HFFc6 (cell line): ENCODE measurements around the gene KRT3. TPM values are rescaled to one million over a fixed set of nuclear protein-coding genes. Genes with fewer than 3 reads are reported as not detected.

Experiments used
- DNase-seq: peaks from one replicate; pipeline ENCODE4 v3.0.0-alpha.2; 2018
- H3K27ac Mint-ChIP-seq: 2 replicates; pipeline ENCODE4 v1.8.0; 2020; ENCODE audit warnings: mild to moderate bottlenecking, mixed read lengths
- H3K27me3 Mint-ChIP-seq: 2 replicates; pipeline ENCODE4 v1.8.0; 2021; ENCODE audit warnings: mild to moderate bottlenecking, moderate library complexity, mixed read lengths; ENCODE audit not compliant: insufficient read depth
- H3K36me3 Mint-ChIP-seq: 2 replicates; pipeline ENCODE4 v1.8.0; 2021; ENCODE audit warnings: low read depth, mixed read lengths
- H3K4me1 Mint-ChIP-seq: 2 replicates; pipeline ENCODE4 v1.8.0; 2020; ENCODE audit warnings: low read depth, mixed read lengths
- H3K4me3 Mint-ChIP-seq: 2 replicates; pipeline ENCODE4 v1.8.0; 2020; ENCODE audit warnings: mild to moderate bottlenecking, moderate library complexity, mixed read lengths
- H3K9me3 Mint-ChIP-seq: 2 replicates; pipeline ENCODE4 v1.8.0; 2020; ENCODE audit warnings: mild to moderate bottlenecking, mixed read lengths
- CTCF ChIP-seq: fragments of 200-600 bp; sonication (generic); IDR thresholded peaks from 2 replicates; pipeline ENCODE4 v1.5.0; 2021; ENCODE audit warnings: antibody characterized with exemption, mild to moderate bottlenecking
- total RNA-seq, 6 experiments: library from RNA; stranded (reverse); fragmentation: NEBNext Ultra II Directional; extraction: Animal tissue kit (Norgen Biotek cat#: 25700); gene quantifications; 2 replicates in 1 of 6; 3 replicates in 5 of 6; pipeline ENCODE4 v1.2.3, GENCODE V29; 2021

KRT3 gene
- total RNA-seq, 6 experiments from 2014 or later: not detected

- H3K4me3 Mint-ChIP-seq: no peak overlapping the region
- H3K4me1 Mint-ChIP-seq: peaks cover 15% of the 10 kb centered on the region
- no peak overlapping the region for H3K27ac Mint-ChIP-seq
- peaks cover 41% of the 10 kb centered on the region for H3K27me3 Mint-ChIP-seq
- no peaks in the 10 kb centered on the region for H3K9me3 Mint-ChIP-seq
- no peaks in the 10 kb centered on the region; the same call in 1 of the 2 replicates for H3K36me3 Mint-ChIP-seq
- TF ChIP-seq CTCF: no peak
- DNase-seq: no peak
Measured at GRCh38 chr12:52790427-52791270, 5.3 kb downstream of the KRT3 start.

DNA sequence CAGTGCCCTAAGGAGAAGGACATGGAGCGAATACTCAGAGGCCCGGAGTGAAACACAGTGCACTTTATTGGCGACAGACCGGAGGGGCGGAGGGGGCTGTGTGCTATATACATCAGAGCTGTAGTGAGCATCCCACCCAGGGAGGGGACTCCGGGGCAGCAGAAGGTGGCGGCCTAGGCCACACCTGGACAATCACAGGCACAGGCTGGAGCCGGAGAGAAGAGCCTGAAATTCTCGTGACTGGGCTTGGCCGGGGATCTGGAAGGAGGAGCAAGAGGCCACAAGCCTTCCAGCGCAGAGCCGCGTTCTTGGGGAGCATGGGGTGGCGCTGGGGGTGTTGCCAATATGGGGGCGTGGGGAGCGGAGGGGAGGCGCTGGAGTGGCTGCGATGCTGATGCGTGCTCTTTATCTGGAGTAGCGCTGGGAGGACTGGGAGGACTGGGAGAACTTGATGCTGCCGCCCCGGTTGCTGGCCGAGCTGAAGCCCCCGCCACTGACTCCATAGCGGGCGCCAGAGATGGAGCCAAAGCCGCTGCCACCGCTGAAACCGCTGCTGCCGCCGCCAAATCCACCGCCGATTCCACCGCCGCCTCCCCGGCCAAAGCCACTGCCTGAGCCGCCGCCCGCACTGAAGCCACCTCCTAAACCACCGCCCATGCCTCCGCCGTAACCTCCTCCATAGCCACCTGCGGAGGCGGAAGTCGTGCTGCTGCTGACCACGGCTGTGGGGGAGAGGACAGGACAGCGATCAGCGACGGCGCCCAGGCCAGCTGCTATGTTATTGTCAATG, 6.1 kb downstream of the KRT3 start:
- DNase-seq: no peak
- H3K36me3 Mint-ChIP-seq: no peaks in the 10 kb centered on the region; the same call in 1 of the 2 replicates
- no peak overlapping the region for H3K4me3 Mint-ChIP-seq
- no peaks in the 10 kb centered on the region for H3K9me3 Mint-ChIP-seq
- peaks cover 11% of the 10 kb centered on the region for H3K4me1 Mint-ChIP-seq
- no peak overlapping the region for H3K27ac Mint-ChIP-seq
- no peak for TF ChIP-seq CTCF
- H3K27me3 Mint-ChIP-seq: peaks cover 45% of the 10 kb centered on the region

GRCh38 chr12:52788876-52789636, 6.9 kb downstream of the KRT3 start:
- no peak for TF ChIP-seq CTCF
- Mint-ChIP-seq H3K9me3 (no peaks in the 10 kb centered on the region), H3K4me3 (no peak overlapping the region), H3K27me3 (peaks cover 52% of the 10 kb centered on the region), H3K36me3 (no peaks in the 10 kb centered on the region; the same call in 1 of the 2 replicates), H3K27ac (no peak overlapping the region), H3K4me1 (peaks cover 3% of the 10 kb centered on the region)
- DNase-seq: no peak

GRCh38 chr12:52788192-52788875, 7.6 kb downstream of the KRT3 start:
- Mint-ChIP-seq H3K36me3 (no peaks in the 10 kb centered on the region; the same call in 1 of the 2 replicates), H3K9me3 (no peaks in the 10 kb centered on the region), H3K4me1 (no peaks in the 10 kb centered on the region), H3K4me3 (no peak overlapping the region), H3K27ac (no peak overlapping the region), H3K27me3 (peaks cover 53% of the 10 kb centered on the region)
- no peak for DNase-seq
- TF ChIP-seq CTCF: no peak
